Activated CD4-positive, CD25-positive, alpha-beta regulatory T cell treated with anti-CD3 and anti-CD28 coated beads, Interleukin-2, amount 50 U/mL, for 24 hours (primary cell): ENCODE data around the gene ATP2B1.
A peak's percentile ranks its signal among the peaks of the same experiment; 100 is the strongest.

ENCODE experiments used
- ATAC-seq, 2 donors: fragments of 150-1000 bp; cut with Tn5 transposase; one replicate each; pipeline ENCODE4 v1.10.0; 2021; ENCODE audit warnings: mild to moderate bottlenecking in 1 of 2, moderate library complexity in 1 of 2

ATP2B1 gene

DNA sequence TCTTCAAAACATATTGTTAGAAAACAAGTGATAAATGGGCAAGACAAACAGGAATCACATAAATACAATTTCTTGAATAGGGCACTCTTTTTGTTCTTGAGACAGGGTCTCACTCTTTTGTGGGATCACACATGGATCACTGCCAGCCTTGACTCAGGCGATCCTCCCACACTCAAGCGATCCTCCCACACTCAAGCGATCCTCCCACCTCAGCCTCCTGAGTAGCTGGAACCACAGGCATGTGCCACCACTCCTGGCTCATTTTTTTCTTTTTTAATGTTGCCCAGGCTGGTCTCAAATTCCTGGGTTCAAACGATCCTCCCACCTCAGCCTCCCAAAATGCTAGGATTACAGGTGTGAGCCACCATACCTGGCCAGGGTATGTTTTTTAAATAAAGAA is 57.4 kb downstream of the ATP2B1 start:
- ATAC-seq, result no peak

GRCh38 chr12:89650239-89650638 is 58.4 kb downstream of the ATP2B1 start:
- ATAC-seq, result no peak

DNA sequence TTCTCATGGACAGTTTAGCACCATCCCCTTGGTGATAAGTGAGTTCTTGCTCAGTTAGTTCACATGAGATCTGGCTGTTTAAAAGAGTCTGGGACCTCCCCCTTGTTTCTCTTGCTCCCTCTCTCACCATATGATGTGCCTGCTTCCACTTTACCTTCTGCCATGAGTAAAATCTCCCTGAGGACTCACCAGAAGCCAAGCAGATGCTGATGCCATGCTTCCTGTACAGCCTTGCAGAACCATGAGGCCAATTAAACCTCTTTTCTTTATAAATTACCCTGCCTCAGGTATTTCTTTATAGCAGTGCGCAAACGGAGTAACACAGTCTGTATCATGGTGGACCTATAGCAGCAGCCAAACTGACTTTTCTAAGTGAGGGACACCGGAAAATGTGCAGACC is 58.8 kb downstream of the ATP2B1 start:
- ATAC-seq, result no peak

GRCh38 chr12:89649139-89649538 is 59.5 kb downstream of the ATP2B1 start:
- no peak for ATAC-seq

GRCh38 chr12:89648211-89648930 is 60.3 kb downstream of the ATP2B1 start:
- ATAC-seq, result no peak

GRCh38 chr12:89645434-89645833 is 63.2 kb downstream of the ATP2B1 start:
- no peak for ATAC-seq

DNA sequence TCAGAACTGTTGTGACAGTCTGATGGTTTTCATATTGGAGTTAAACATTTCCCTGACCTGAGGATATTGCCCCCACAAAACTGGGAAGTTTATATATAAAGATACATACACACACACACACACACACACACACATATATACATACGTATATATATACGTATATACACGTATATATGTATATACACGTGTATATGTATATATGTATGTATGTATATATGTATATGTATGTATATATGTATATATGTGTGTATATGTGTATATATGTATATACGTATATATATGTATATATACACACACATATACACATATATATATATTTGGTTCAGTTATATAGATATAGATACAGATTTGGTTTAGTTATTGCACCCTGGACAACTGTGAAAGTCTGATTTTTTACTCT is 65.7 kb downstream of the ATP2B1 start:
- ATAC-seq, result no peak

DNA sequence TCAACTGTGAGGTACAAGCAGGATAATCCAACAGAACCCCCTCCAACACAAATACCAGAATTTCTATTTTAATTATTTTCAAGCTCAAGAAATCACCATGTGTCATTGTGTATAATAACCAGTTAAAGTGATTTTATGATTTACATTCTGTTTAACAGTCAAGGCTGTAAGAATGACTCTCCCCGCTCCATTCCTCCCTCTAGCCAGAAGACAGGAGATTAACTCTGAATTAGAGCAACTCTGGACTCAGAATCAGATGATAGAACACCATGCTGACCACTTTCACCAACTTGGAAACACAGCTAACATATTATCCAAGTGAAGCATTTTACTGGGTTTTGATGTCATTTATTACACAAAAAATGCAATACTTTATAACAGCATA is 71.9 kb downstream of the ATP2B1 start:
- ATAC-seq, result peak in 1 of 2 donors; percentile 13

DNA sequence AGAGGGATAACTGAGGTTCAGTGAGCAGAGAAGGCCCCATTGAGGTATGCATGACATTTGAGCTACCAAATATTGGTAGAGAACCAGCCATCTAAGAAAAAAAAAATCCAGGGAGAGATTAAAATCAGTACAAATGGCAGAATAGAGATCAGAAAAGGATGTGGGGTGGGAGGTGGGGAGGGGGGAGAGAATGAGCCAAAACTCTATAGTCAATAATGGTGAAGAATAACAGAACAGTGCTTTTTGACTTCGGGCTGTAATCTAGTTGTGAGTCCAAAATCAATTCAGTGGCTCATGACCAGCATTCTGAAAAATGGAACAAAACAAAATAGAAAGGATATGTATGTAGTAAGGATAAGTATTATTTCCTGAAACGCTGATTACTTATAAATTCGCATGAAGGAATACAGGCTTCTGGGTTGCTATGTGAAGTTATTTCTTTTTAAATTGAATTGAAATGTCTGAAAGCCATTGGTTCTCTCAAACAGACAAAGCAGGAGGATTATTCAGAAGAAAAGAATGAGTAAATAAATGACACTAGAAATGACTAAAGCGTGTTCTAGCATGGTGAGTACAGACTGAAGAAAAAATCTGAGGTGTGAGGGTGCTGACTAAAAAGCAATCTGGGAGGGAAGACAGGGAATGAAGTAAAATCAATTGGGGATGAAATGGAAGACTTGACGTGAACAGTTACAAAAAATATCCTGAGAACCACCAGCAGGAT is 72.4 kb downstream of the ATP2B1 start:
- ATAC-seq, result peak; percentile 21 to 88

- no peak for ATAC-seq
Measured at GRCh38 chr12:89634508-89634907, 74.1 kb downstream of the ATP2B1 start.

GRCh38 chr12:89632778-89633177 is 75.9 kb downstream of the ATP2B1 start:
- no peak for ATAC-seq

- ATAC-seq, result no peak
Measured at GRCh38 chr12:89622115-89622514, 86.5 kb downstream of the ATP2B1 start.

DNA sequence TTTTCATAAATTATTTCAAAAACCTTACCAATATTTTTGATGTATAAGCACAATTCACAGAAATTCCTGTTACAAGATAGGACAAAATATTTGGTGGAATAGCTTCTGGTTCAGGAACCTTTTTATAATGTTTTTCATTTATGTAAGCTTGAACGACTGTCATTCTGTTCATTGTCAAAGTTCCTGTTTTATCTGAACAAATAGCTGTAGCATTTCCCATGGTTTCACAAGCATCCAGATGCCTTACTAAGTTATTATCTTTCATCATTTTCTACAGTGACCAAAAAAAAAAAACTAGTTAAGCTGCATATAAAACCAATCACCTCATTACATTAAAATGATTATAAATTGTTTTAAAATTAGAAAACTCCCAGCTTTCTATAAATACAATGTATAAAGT is 87.1 kb downstream of the ATP2B1 start:
- ATAC-seq, result no peak

DNA sequence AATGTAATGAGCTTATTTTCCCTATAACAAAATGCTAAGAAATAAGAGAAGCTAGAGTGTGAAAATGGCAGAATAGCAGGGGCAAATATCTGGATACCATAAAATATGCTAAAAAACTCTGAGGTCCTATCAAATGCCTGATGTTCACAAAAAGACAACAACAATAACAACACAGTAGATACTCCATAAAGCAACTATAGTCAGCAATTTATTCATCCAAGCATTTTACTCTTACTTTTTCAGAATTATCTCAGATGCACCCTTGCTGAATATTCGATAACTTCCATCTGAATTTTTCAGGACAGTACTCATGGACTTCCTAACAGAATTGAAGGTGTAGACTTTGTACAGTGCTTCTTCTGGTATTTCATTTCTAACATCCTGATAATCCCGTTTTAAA is 88.9 kb downstream of the ATP2B1 start:
- ATAC-seq, result no peak

GRCh38 chr12:89618113-89618862 is 90.3 kb downstream of the ATP2B1 start:
- ATAC-seq, result peak in 1 of 2 donors; percentile 25

DNA sequence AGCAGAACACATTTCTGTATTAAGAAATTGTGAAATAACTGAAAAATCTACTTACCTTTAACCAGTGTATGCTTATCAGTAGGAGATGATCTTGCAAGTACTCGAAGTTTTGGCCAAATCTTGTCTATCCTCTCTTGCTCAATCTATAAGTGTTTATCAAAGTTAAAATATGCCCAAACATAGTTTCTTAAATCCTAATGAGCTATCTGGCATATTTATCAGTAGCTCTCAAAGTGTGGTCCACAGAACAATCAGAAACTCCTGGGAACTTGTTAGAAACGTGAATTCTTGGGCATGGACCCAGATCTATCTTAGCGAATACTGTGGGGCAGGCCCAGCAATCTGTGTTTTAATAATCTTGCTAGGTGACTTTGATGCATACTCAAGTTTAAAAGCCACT is 98.3 kb downstream of the ATP2B1 start:
- no peak for ATAC-seq

- ATAC-seq, result no peak
Measured at GRCh38 chr12:89603678-89604077, 105.0 kb downstream of the ATP2B1 start.

GRCh38 chr12:89597770-89598169 is 110.9 kb downstream of the ATP2B1 start:
- ATAC-seq, result no peak

- peak; percentile 45 to 46 for ATAC-seq
Measured at GRCh38 chr12:89597210-89597609, 111.4 kb downstream of the ATP2B1 start.

GRCh38 chr12:89593873-89594272 is 114.8 kb downstream of the ATP2B1 start:
- ATAC-seq, result no peak

GRCh38 chr12:89593233-89593632 is 115.4 kb downstream of the ATP2B1 start:
- no peak for ATAC-seq

GRCh38 chr12:89589753-89590152 is 118.9 kb downstream of the ATP2B1 start:
- ATAC-seq, result no peak

- peak; percentile 79 for ATAC-seq
Measured at GRCh38 chr12:89578499-89578898, 130.1 kb downstream of the ATP2B1 start.
